Transverse colon (tissue), 4 donors: ENCODE measurements around the gene HNRNPH2. TPM values are rescaled to one million over a fixed set of nuclear protein-coding genes. Genes with fewer than 3 reads are reported as not detected.

ENCODE experiments used
- DNase-seq: peaks from one replicate; pipeline ENCODE4 v3.0.0-alpha.2; 2019
- H3K27ac ChIP-seq, 4 donors: fragments of 200-600 bp; sonication (generic); 2 replicates each; pipeline ENCODE4 v1.5.1; 2016 to 2018; ENCODE audit warnings: inconsistent platforms in 4 of 4
- H3K27me3 ChIP-seq: fragments of 200-600 bp; sonication (generic); 2 replicates; pipeline ENCODE4 v1.5.1; 2017; ENCODE audit warnings: inconsistent platforms
- H3K36me3 ChIP-seq, 4 donors: fragments of 200-600 bp; sonication (generic); 2 replicates each; pipeline ENCODE4 v1.5.1; 2017 to 2019; ENCODE audit warnings: inconsistent platforms in 4 of 4
- H3K4me1 ChIP-seq, 4 donors: fragments of 200-600 bp; sonication (generic); 2 replicates each; pipeline ENCODE4 v1.5.1; 2017 to 2020; ENCODE audit warnings: inconsistent platforms in 4 of 4
- H3K4me3 ChIP-seq, 4 donors: fragments of 200-600 bp; sonication (generic); 1 replicate in 1 of 4; 2 replicates in 3 of 4; pipeline versions ENCODE4 v1.5.1 to v1.6.1; 2017 to 2019; ENCODE audit warnings: inconsistent platforms in 4 of 4
- H3K9me3 ChIP-seq, 2 donors: fragments of 200-600 bp; sonication (generic); 2 replicates each; pipeline ENCODE4 v1.5.1; 2017 to 2019; ENCODE audit warnings: inconsistent platforms in 2 of 2
- CTCF ChIP-seq, 5 experiments: fragments of 200-600 bp in 3 of 5; fragments of 450-650 bp in 2 of 5; sonication (generic) in 3 of 5; IDR thresholded peaks; 1 replicate in 2 of 5; 2 replicates in 3 of 5; pipeline ENCODE4 v1.5.1; 2016 to 2017; ENCODE audit warnings: antibody characterized with exemption in 5 of 5, inconsistent platforms in 3 of 5, mild to moderate bottlenecking in 2 of 5, moderate library complexity in 1 of 5
- EP300 ChIP-seq: sonication (generic); formaldehyde crosslinking; IDR thresholded peaks from one replicate; pipeline ENCODE4 v1.6.1; 2017; ENCODE audit warnings: antibody characterized with exemption, low read depth
- POLR2A ChIP-seq: fragments of 450-650 bp; IDR thresholded peaks from one replicate; pipeline ENCODE4 v1.6.1; 2016; ENCODE audit warnings: antibody characterized with exemption, mild to moderate bottlenecking, moderate library complexity
- POLR2AphosphoS5 ChIP-seq, 3 donors: sonication (generic); formaldehyde crosslinking; IDR thresholded peaks; one replicate each; pipeline ENCODE4 v1.6.1; 2016; ENCODE audit warnings: antibody characterized with exemption in 3 of 3
- WGBS, 2 donors: methylation state at CpG; one replicate each; pipeline ENCODE4 v1.1.5; 2018; ENCODE audit warnings: low coverage in 1 of 2; 5-methylcytosine and 5-hydroxymethylcytosine counted together
- in situ Hi-C, 4 donors: fragments of 200-750 bp; cut with MboI; loops; one replicate each; pipeline versions ENCODE4 v1.15.0 to v1.15.1; 2017; ENCODE audit warnings: low sequenced_read_pairs in 3 of 4, low pct_ligation_motif_present in 1 of 4, low pct_unique_long_range_greater_than_20kb in 1 of 4
- intact Hi-C: fragments of 100-400 bp; cut with DNase I; formaldehyde crosslinking; loops from one replicate; pipeline ENCODE4 v1.15.1; 2023; ENCODE audit warnings: low total_unique reads
- total RNA-seq, 4 donors: library from RNA; depleted of rRNA; stranded (reverse); fragments of >200 nt; gene quantifications; one replicate each; pipeline ENCODE4 v1.1.0, GENCODE V29; 2016

The HNRNPH2 gene
- total RNA-seq, 4 donors from 2014 or later, result 9.7 to 46.1 (median 33.2) TPM

- 63 to 80% methylated on average over 1 to 2 of the region's 2 CpGs for WGBS, 2 donors
- Histone ChIP-seq H3K4me3 (no peak overlapping the region), H3K9me3 (no peaks in the 10 kb centered on the region), H3K4me1 (no peaks in the 10 kb centered on the region), H3K36me3 (no peaks in the 10 kb centered on the region), H3K27ac (no peak overlapping the region), H3K27me3 (no peaks in the 10 kb centered on the region)
- intact Hi-C loops (no loop called here), in situ Hi-C loops (no loop called here)
- DNase-seq, result no peak
- no peak for TF ChIP-seq POLR2A
- no peak for TF ChIP-seq EP300
- TF ChIP-seq POLR2AphosphoS5 (IDR thresholded peaks at IDR 0.05), result no peak
- no peak for TF ChIP-seq CTCF (IDR thresholded peaks at IDR 0.05)
These were observed 22.5 kb downstream of the HNRNPH2 start for GRCh38 chrX:101430457-101431078.

- DNase-seq, result no peak
- intact Hi-C loops, result no loop called here
- Histone ChIP-seq H3K4me1 (no peaks in the 10 kb centered on the region), H3K9me3 (no peaks in the 10 kb centered on the region), H3K27me3 (no peaks in the 10 kb centered on the region), H3K36me3 (no peaks in the 10 kb centered on the region), H3K4me3 (no peak overlapping the region), H3K27ac (no peak overlapping the region)
- TF ChIP-seq POLR2A (no peak), CTCF (IDR thresholded peaks at IDR 0.05) (no peak), EP300 (no peak), POLR2AphosphoS5 (IDR thresholded peaks at IDR 0.05) (no peak)
- in situ Hi-C loops, result no loop called here
- 75% methylated on average over 2 of the region's 2 CpGs; no CpG with 5 or more reads in 1 of the 2 donors for WGBS, 2 donors
These were observed 34.1 kb downstream of the HNRNPH2 start for GRCh38 chrX:101442085-101442484.

GRCh38 chrX:101449279-101449678, 41.3 kb downstream of the HNRNPH2 start:
- in situ Hi-C loops, result no loop called here

GRCh38 chrX:101450085-101450484, 42.1 kb downstream of the HNRNPH2 start:
- DNase-seq, result no peak
- TF ChIP-seq EP300 (no peak), CTCF (IDR thresholded peaks at IDR 0.05) (no peak), POLR2A (no peak), POLR2AphosphoS5 (IDR thresholded peaks at IDR 0.05) (no peak)
- Histone ChIP-seq H3K9me3 (no peaks in the 10 kb centered on the region), H3K4me1 (no peaks in the 10 kb centered on the region), H3K27ac (no peak overlapping the region), H3K36me3 (no peaks in the 10 kb centered on the region), H3K27me3 (no peaks in the 10 kb centered on the region), H3K4me3 (no peak overlapping the region)
- WGBS, 2 donors, result 65% methylated on average over 2 of the region's 2 CpGs; no CpG with 5 or more reads in 1 of the 2 donors
- in situ Hi-C loops, result no loop called here
- intact Hi-C loops, result no loop called here

More at GRCh38 chrX:101449279-101449678, 41.3 kb downstream of the HNRNPH2 start:
- no peak for DNase-seq
- Histone ChIP-seq H3K9me3 (no peaks in the 10 kb centered on the region), H3K36me3 (no peaks in the 10 kb centered on the region), H3K27me3 (no peaks in the 10 kb centered on the region), H3K4me3 (no peak overlapping the region), H3K4me1 (no peaks in the 10 kb centered on the region), H3K27ac (no peak overlapping the region)
- TF ChIP-seq CTCF (IDR thresholded peaks at IDR 0.05), result no peak
- no peak for TF ChIP-seq EP300
- no peak for TF ChIP-seq POLR2A
- no peak for TF ChIP-seq POLR2AphosphoS5 (IDR thresholded peaks at IDR 0.05)
- intact Hi-C loops, result no loop called here
- 79% methylated on average over 1 of the region's 1 CpG; no CpG with 5 or more reads in 1 of the 2 donors for WGBS, 2 donors
